Osteoblast (primary cell): Measurements from ENCODE around the gene ZFHX3. TPM values are rescaled to one million over a fixed set of nuclear protein-coding genes. Genes with fewer than 3 reads are reported as not detected.

Experiments used
- DNase-seq: peaks from one replicate; pipeline ENCODE4 v3.0.0; 2011; ENCODE audit warnings: low spot score, mixed read lengths; ENCODE audit not compliant: insufficient read length; ENCODE audit errors: missing footprints
- H2AFZ ChIP-seq: 2 replicates; pipeline ENCODE4 v1.6.0; 2011; ENCODE audit warnings: mild to moderate bottlenecking, low read length
- H3K27ac ChIP-seq: 2 replicates; pipeline ENCODE4 v1.5.1; 2011; ENCODE audit warnings: mild to moderate bottlenecking, low read depth, low read length, moderate library complexity
- H3K27me3 ChIP-seq: 2 replicates; pipeline ENCODE4 v1.6.0; 2012; ENCODE audit warnings: mild to moderate bottlenecking, control low read depth, inconsistent platforms, low read length, moderate library complexity; ENCODE audit not compliant: insufficient read depth
- H3K36me3 ChIP-seq: 2 replicates; pipeline ENCODE4 v1.5.1; 2011; ENCODE audit warnings: mild to moderate bottlenecking, low read length, control low read depth, moderate library complexity; ENCODE audit not compliant: insufficient read depth
- H3K4me1 ChIP-seq: 2 replicates; pipeline ENCODE4 v1.5.1; 2011; ENCODE audit warnings: mild to moderate bottlenecking, low read length, control low read depth, moderate library complexity; ENCODE audit not compliant: insufficient read depth
- H3K4me2 ChIP-seq: 2 replicates; pipeline ENCODE4 v1.6.0; 2011; ENCODE audit warnings: mild to moderate bottlenecking, low read length; ENCODE audit not compliant: insufficient read depth
- H3K4me3 ChIP-seq: fragments of 200-600 bp; sonication (generic); 3 replicates; pipeline ENCODE4 v1.5.1; 2012; ENCODE audit warnings: mild to moderate bottlenecking, low read length, inconsistent platforms; ENCODE audit not compliant: insufficient read depth
- H3K79me2 ChIP-seq: 2 replicates; pipeline ENCODE4 v1.6.0; 2012; ENCODE audit warnings: mild to moderate bottlenecking, low read length, control low read depth, inconsistent platforms; ENCODE audit not compliant: insufficient read depth
- H3K9me3 ChIP-seq: 2 replicates; pipeline ENCODE4 v1.5.1; 2011; ENCODE audit warnings: low read depth, low read length, control low read depth
- H4K20me1 ChIP-seq: 2 replicates; pipeline ENCODE4 v1.6.0; 2012; ENCODE audit warnings: mild to moderate bottlenecking, low read length, control low read depth; ENCODE audit not compliant: insufficient read depth
- total RNA-seq: library from RNA; depleted of rRNA; stranded (reverse); fragments of >200 nt; gene quantifications from 2 replicates; pipeline ENCODE4 v1.2.3, GENCODE V29; 2012
- TF ChIP-seq, protein P1 (sequence below): IDR thresholded peaks from 2 replicates; pipeline ENCODE4 v1.5.1; 2011; ENCODE audit warnings: mild to moderate bottlenecking, low read depth, low read length, moderate library complexity; ENCODE audit errors: extremely low read depth

The ZFHX3 gene
- total RNA-seq, 1 donor, result 14.5 TPM

DNA sequence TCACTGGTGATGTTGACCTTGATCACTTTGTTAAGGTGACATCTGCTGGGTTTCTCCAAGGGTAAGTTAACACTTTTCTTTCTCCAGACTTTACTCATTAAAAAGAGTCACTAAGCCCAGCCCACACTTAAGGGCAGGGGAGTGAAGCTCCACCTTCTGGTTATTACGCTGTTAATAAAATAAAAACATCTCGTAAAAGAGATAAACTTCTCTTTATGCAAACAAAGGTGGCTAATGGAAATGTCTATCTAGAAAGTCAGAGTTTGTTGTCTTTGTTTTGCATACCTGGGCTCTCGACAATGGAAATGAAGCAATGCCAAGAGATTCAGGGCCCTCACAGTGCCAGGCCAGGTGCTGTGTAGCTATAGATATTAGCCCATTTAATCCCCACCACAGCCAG, 134.4 kb downstream of the ZFHX3 start:
- Histone ChIP-seq H4K20me1 (peaks cover 28% of the 10 kb centered on the region), H3K4me3 (no peak overlapping the region), H3K27ac (no peak overlapping the region), H3K4me2 (no peak overlapping the region), H3K27me3 (no peaks in the 10 kb centered on the region), H3K9me3 (no peaks in the 10 kb centered on the region), H2AFZ (no peak overlapping the region), H3K36me3 (no peaks in the 10 kb centered on the region), H3K79me2 (peaks cover 72% of the 10 kb centered on the region), H3K4me1 (peaks cover 11% of the 10 kb centered on the region)
- TF ChIP-seq, protein P1, sequence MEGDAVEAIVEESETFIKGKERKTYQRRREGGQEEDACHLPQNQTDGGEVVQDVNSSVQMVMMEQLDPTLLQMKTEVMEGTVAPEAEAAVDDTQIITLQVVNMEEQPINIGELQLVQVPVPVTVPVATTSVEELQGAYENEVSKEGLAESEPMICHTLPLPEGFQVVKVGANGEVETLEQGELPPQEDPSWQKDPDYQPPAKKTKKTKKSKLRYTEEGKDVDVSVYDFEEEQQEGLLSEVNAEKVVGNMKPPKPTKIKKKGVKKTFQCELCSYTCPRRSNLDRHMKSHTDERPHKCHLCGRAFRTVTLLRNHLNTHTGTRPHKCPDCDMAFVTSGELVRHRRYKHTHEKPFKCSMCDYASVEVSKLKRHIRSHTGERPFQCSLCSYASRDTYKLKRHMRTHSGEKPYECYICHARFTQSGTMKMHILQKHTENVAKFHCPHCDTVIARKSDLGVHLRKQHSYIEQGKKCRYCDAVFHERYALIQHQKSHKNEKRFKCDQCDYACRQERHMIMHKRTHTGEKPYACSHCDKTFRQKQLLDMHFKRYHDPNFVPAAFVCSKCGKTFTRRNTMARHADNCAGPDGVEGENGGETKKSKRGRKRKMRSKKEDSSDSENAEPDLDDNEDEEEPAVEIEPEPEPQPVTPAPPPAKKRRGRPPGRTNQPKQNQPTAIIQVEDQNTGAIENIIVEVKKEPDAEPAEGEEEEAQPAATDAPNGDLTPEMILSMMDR, result no peak
- no peak for DNase-seq

DNA sequence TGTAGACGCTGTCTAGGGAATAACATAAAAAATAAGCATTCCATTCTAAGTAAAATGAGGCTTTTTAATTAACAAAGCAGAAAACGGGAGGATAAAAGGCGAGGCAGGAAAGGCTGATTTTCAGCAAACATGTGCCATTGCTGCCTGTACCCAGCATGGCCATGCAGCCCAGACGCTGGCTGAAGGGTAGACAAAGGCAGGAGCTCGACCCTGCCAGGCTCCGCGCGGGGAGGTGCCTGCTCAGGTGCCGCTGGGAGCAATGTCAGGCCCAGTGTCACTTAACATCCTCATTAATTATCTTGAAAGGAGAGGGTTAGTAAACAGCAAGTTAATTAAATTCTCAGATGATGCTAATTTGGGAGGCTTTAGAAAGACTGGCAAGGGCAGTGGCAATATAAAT, 136.0 kb downstream of the ZFHX3 start:
- no peak overlapping the region for H2AFZ ChIP-seq
- no peaks in the 10 kb centered on the region for H3K36me3 ChIP-seq
- H3K27ac ChIP-seq, result no peak overlapping the region
- no peak overlapping the region for H3K4me2 ChIP-seq
- peaks cover 34% of the 10 kb centered on the region for H4K20me1 ChIP-seq
- peaks cover 67% of the 10 kb centered on the region for H3K79me2 ChIP-seq
- TF ChIP-seq, protein P1, result no peak
- H3K4me1 ChIP-seq, result peaks cover 11% of the 10 kb centered on the region
- H3K9me3 ChIP-seq, result no peaks in the 10 kb centered on the region
- H3K27me3 ChIP-seq, result no peaks in the 10 kb centered on the region
- no peak for DNase-seq
- no peak overlapping the region for H3K4me3 ChIP-seq

DNA sequence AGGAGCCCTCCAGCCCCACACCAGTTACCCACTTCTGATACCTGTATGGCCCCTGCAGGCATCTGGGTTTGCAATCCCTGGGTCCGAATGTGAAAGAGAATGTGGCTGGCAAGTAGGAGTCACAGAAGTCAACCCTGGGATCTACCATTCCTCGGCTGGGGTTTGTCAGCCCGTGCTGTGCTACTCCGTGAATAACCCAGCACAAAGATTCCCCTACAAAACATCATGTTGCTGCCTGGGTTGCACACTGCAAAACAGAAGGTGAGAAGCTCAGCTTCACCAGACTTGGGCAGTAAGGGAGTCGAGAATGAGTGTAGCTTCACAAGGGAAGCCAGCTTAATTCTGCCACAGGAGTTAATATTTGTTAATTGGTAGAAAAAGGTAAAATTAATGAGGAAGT, 137.1 kb downstream of the ZFHX3 start:
- Histone ChIP-seq H3K4me3 (no peak overlapping the region), H3K4me1 (peaks cover 15% of the 10 kb centered on the region), H3K27ac (no peak overlapping the region), H4K20me1 (peaks cover 39% of the 10 kb centered on the region), H3K36me3 (no peaks in the 10 kb centered on the region), H3K9me3 (no peaks in the 10 kb centered on the region), H3K79me2 (peaks cover 64% of the 10 kb centered on the region), H3K4me2 (no peak overlapping the region), H3K27me3 (no peaks in the 10 kb centered on the region), H2AFZ (no peak overlapping the region)
- DNase-seq, result no peak
- TF ChIP-seq, protein P1, result no peak

DNA sequence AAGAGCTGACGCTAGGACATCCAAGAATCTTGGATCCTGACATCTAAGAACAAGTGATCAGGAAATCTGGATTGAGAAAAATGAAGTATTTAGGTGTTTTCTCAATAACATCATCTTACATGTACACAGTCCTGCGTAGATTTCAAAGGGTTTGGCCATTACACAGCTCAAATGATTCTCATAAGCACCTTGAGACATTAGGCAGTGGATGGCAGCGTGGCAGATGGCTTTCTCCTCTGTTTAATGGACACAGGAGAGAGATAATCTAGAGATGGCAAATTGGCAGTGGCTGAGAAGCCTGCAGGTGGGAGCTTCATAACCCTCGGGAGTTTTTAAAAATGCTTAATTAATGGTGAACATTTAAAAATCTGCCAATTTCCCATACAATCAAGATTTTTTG, 137.5 kb downstream of the ZFHX3 start:
- Histone ChIP-seq H2AFZ (no peak overlapping the region), H3K27me3 (no peaks in the 10 kb centered on the region), H3K79me2 (peaks cover 63% of the 10 kb centered on the region), H3K4me2 (no peak overlapping the region), H4K20me1 (peaks cover 44% of the 10 kb centered on the region), H3K36me3 (no peaks in the 10 kb centered on the region), H3K4me1 (peaks cover 19% of the 10 kb centered on the region), H3K27ac (no peak overlapping the region), H3K9me3 (no peaks in the 10 kb centered on the region), H3K4me3 (no peak overlapping the region)
- TF ChIP-seq, protein P1, result no peak
- DNase-seq, result no peak
